Measurements from ENCODE around the gene IRF2. TPM values are rescaled to one million over a fixed set of nuclear protein-coding genes. Genes with fewer than 3 reads are reported as not detected.

IRF2 gene
- total and polyA plus RNA-seq, 4 experiments from 2014 or later = 66.7 to 87.2 (median 71.5) TPM

DNA sequence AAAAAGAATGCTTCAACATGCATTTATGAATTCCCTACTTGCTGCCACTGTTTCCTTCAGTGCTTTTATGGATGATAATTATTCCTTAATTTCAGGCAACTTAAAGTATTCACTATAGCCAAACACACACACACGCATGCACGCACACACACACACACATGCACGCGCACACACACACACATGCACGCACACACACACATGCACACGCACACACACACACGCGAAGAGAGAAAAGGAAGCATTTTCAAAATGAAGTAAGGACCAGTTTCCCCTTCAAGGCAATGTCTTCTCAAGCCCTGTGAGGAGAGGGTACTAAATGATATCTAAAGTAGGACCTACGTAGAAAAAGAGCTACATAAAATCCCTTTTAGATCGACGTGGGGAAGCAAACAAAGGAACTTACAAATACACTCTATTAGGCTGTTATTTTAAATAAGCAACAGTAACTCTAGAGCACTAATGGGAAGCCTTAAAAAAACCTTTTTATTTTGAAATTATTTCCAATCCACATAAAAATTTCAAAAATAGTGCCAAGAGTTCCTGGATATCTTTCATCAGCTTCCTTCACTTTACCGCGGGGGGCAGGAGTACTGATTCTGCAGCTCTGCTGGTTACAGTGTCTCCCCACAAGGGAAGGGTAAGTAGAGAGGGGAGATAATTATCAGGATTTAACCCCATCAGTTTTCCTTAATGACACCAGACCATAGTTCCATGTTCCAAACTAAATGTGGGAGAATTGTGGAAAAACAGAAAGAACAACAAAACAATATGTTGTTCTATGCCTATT is 13.7 kb downstream of the IRF2 start:
- ChIA-PET POLR2A (ENCODE audit: partially characterized antibody) (no interaction called here), CTCF (ENCODE audit: partially characterized antibody) (interaction anchor here (1.3 kb wide), 1 partner anchor 195 kb away, joined by 3 read pairs; no protein-coding TSS in a partner anchor)
- peaks cover 63 to 91% (median 78%) of the 10 kb centered on the region in 4 donors for H3K4me1 Mint-ChIP-seq
- no peak for DNase-seq
- no peaks in the 10 kb centered on the region for H3K9me3 ChIP-seq (ENCODE audit: control insufficient read depth in 1 of 2, low read length in 2 of 2)
- peaks cover 9% of the 10 kb centered on the region for H3K36me3 ChIP-seq (ENCODE audit: insufficient read depth, low read length)
- H3K27me3 Mint-ChIP-seq = no peaks in the 10 kb centered on the region
- H3K9me3 Mint-ChIP-seq = no peaks in the 10 kb centered on the region
- peak overlapping the region; percentile 25 to 86 (median 81) for H3K27ac Mint-ChIP-seq
- no peak overlapping the region for H3K27ac ChIP-seq (ENCODE audit: low read depth, low read length)
- H3K27me3 ChIP-seq (ENCODE audit: insufficient read depth, low read length) = no peaks in the 10 kb centered on the region
- H3K4me1 ChIP-seq (ENCODE audit: insufficient read depth, low read length) = peaks cover 69% of the 10 kb centered on the region
- peak overlapping the region in 4 of 8 donors; percentile 48 to 66 (median 59) for H3K4me3 Mint-ChIP-seq
- H3K36me3 Mint-ChIP-seq = peaks cover 5 to 37% of the 10 kb centered on the region in 2 donors
- H3K4me3 ChIP-seq (ENCODE audit: low read length in 2 of 2) = no peak overlapping the region
- intact Hi-C loops (cut with micrococcal nuclease) = no loop called here

DNA sequence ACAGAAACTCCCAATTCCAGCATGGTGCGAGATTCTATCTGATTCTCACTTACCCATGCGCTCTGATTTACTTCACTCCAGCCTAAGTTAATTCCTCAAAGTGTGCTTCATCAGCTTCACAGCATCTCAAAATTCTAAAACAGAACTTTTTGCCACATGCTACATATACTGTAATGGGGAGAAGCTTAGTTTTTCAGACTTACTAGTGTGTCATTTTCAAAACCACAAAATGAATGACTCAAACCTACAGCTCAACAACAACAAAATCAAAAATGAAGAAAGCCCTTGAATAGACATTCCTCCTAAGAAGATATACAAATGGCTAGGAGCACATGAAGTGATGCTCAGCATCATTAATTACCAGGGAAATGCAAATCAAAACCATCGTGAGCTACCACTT is 14.9 kb downstream of the IRF2 start:
- peaks cover 5 to 35% of the 10 kb centered on the region in 2 donors for H3K36me3 Mint-ChIP-seq

DNA sequence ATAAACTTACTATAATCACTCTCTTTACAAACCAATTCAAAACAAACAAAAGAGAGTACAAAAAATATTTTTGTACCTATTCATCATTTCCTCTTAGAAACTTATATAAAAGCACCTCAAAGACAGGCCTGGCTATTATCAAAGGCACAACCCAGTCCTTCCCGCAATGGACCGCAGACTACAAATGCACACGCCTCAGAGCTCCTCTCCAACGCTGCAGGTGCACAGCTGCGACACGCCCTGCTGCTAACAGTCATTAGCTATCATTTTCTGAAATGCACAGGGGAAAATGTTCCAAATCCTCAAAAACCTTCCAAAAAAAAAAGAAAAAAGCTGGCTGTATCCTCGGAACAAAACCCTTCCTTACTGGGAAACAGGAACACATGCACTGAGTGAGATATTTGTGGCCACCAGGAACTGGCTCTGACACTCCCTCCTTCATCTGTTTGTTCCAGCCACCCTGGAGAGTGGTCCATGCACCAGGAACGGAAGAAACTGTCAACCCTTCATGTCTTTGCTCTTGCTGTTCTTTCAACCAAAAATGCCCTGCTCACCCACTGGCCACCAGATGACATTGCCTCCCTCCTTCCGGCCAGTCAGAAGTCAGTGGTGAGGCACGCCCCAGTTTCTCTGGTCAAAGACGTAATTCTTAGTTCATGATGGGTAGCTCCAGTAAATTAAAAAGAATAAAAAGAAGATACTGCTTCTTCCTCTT is 16.7 kb downstream of the IRF2 start:
- no peak overlapping the region for H3K4me3 ChIP-seq (ENCODE audit: low read length in 2 of 2)
- H3K4me1 Mint-ChIP-seq = peaks cover 63 to 93% (median 79%) of the 10 kb centered on the region in 4 donors
- H3K27me3 Mint-ChIP-seq = no peaks in the 10 kb centered on the region
- H3K27ac Mint-ChIP-seq = peak overlapping the region in 6 of 7 donors; percentile 0 to 65 (median 42)
- H3K9me3 Mint-ChIP-seq = no peaks in the 10 kb centered on the region
- no peaks in the 10 kb centered on the region for H3K27me3 ChIP-seq (ENCODE audit: insufficient read depth, low read length)
- H3K9me3 ChIP-seq (ENCODE audit: control insufficient read depth in 1 of 2, low read length in 2 of 2) = no peaks in the 10 kb centered on the region
- peaks cover 5 to 31% of the 10 kb centered on the region in 2 donors for H3K36me3 Mint-ChIP-seq
- no peak for DNase-seq
- POLR2A ChIA-PET (ENCODE audit: partially characterized antibody) = no interaction called here
- no peak overlapping the region for H3K4me3 Mint-ChIP-seq
- intact Hi-C loops (cut with micrococcal nuclease) = no loop called here
- H3K36me3 ChIP-seq (ENCODE audit: insufficient read depth, low read length) = peaks cover 3% of the 10 kb centered on the region
- H3K27ac ChIP-seq (ENCODE audit: low read depth, low read length) = no peak overlapping the region
- H3K4me1 ChIP-seq (ENCODE audit: insufficient read depth, low read length) = peaks cover 74% of the 10 kb centered on the region
- CTCF ChIA-PET (ENCODE audit: partially characterized antibody) = interaction anchor here (1.3 kb wide), 1 partner anchor 77 kb away, joined by 4 read pairs; no protein-coding TSS in a partner anchor

More for the DNA sequence above, 14.9 kb downstream of the IRF2 start:
- H3K4me3 Mint-ChIP-seq = peak overlapping the region in 3 of 8 donors; percentile 11 to 66 (median 59)
- Histone ChIP-seq H3K36me3 (ENCODE audit: insufficient read depth, low read length) (peaks cover 3% of the 10 kb centered on the region), H3K4me3 (ENCODE audit: low read length in 2 of 2) (no peak overlapping the region), H3K27me3 (ENCODE audit: insufficient read depth, low read length) (no peaks in the 10 kb centered on the region), H3K27ac (ENCODE audit: low read depth, low read length) (no peak overlapping the region), H3K4me1 (ENCODE audit: insufficient read depth, low read length) (peaks cover 66% of the 10 kb centered on the region), H3K9me3 (ENCODE audit: control insufficient read depth in 1 of 2, low read length in 2 of 2) (no peaks in the 10 kb centered on the region)
- H3K27ac Mint-ChIP-seq = peak overlapping the region; percentile 24 to 86 (median 60)
- no peaks in the 10 kb centered on the region for H3K9me3 Mint-ChIP-seq
- intact Hi-C loops (cut with micrococcal nuclease) = no loop called here
- DNase-seq = no peak
- CTCF ChIA-PET (ENCODE audit: partially characterized antibody) = interaction anchor here (0.8 to 1.3 kb wide), 3 partner anchors 191 to 195 kb away, joined by 3 read pairs; no protein-coding TSS in a partner anchor
- peaks cover 66 to 93% (median 80%) of the 10 kb centered on the region in 4 donors for H3K4me1 Mint-ChIP-seq
- POLR2A ChIA-PET (ENCODE audit: partially characterized antibody) = interaction anchor here (0.7 to 1.2 kb wide), 4 partner anchors 13 to 76 kb away, joined by 3 to 7 read pairs (median 4); partner anchors contain the start of gene IRF2
- H3K27me3 Mint-ChIP-seq = no peaks in the 10 kb centered on the region

DNA sequence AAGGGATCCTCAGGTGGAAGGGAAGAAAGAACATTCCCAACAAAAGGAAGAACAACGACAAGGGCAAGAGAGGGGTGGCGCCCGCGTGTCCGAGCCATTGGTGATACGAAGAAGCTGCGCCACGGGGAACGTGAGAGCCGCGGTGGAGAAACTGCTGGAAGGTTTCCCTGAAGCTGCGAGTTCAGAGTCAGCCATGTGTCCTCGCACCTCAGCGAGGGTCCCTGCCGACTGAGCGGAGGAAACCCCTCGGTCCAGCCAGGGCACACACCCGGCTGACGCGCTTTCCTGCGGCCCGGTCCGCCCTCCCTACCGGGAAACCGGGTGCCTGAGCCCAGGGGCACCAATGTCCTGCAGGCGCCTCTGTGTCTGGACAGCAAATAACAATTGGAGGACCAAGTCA is 18.0 kb downstream of the IRF2 start:
- no peak for DNase-seq
- Mint-ChIP-seq H3K4me3 (no peak overlapping the region), H3K4me1 (peaks cover 59 to 94% (median 75%) of the 10 kb centered on the region in 4 donors), H3K27me3 (no peaks in the 10 kb centered on the region), H3K36me3 (peaks cover 5 to 36% of the 10 kb centered on the region in 2 donors), H3K9me3 (no peaks in the 10 kb centered on the region), H3K27ac (peak overlapping the region in 5 of 7 donors; percentile 19 to 77 (median 52))
- ChIA-PET CTCF (ENCODE audit: partially characterized antibody) (no interaction called here), POLR2A (ENCODE audit: partially characterized antibody) (no interaction called here)
- Histone ChIP-seq H3K9me3 (ENCODE audit: control insufficient read depth in 1 of 2, low read length in 2 of 2) (no peaks in the 10 kb centered on the region), H3K36me3 (ENCODE audit: insufficient read depth, low read length) (peaks cover 3% of the 10 kb centered on the region), H3K27me3 (ENCODE audit: insufficient read depth, low read length) (no peaks in the 10 kb centered on the region), H3K4me3 (ENCODE audit: low read length in 2 of 2) (no peak overlapping the region), H3K27ac (ENCODE audit: low read depth, low read length) (no peak overlapping the region), H3K4me1 (ENCODE audit: insufficient read depth, low read length) (peaks cover 79% of the 10 kb centered on the region)
- intact Hi-C loops (cut with micrococcal nuclease) = no loop called here

DNA sequence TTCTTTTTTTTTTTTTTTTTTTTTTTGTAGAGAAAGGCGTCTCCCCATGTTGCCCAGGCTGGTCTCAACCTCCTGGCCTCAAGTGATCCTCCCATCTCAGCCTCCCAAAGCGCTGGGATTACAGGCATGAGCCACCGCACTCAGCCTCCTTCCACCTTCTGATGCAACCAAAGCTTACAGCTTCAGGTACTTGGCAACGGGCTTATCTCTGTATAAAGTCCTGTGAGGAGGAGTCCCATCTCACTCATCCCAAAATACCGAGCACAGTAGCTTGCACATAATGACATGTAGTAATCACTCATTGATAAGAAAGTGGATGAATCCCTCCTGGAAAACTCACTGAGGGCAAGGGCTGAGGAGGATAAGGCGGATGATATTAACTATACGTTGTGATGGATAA is 19.1 kb downstream of the IRF2 start:
- Histone ChIP-seq H3K27ac (ENCODE audit: low read depth, low read length) (no peak overlapping the region), H3K4me3 (ENCODE audit: low read length in 2 of 2) (no peak overlapping the region), H3K36me3 (ENCODE audit: insufficient read depth, low read length) (peaks cover 3% of the 10 kb centered on the region), H3K9me3 (ENCODE audit: control insufficient read depth in 1 of 2, low read length in 2 of 2) (no peaks in the 10 kb centered on the region), H3K27me3 (ENCODE audit: insufficient read depth, low read length) (no peaks in the 10 kb centered on the region), H3K4me1 (ENCODE audit: insufficient read depth, low read length) (peaks cover 75% of the 10 kb centered on the region)
- intact Hi-C loops (cut with micrococcal nuclease) = no loop called here
- peaks cover 5 to 39% of the 10 kb centered on the region in 2 donors for H3K36me3 Mint-ChIP-seq
- POLR2A ChIA-PET (ENCODE audit: partially characterized antibody) = no interaction called here
- H3K9me3 Mint-ChIP-seq = no peaks in the 10 kb centered on the region
- H3K4me1 Mint-ChIP-seq = peaks cover 57 to 91% (median 71%) of the 10 kb centered on the region in 4 donors
- CTCF ChIA-PET (ENCODE audit: partially characterized antibody) = no interaction called here
- DNase-seq = no peak
- no peaks in the 10 kb centered on the region for H3K27me3 Mint-ChIP-seq
- no peak overlapping the region for H3K4me3 Mint-ChIP-seq
- peak overlapping the region in 4 of 7 donors; percentile 17 to 69 (median 40) for H3K27ac Mint-ChIP-seq

DNA sequence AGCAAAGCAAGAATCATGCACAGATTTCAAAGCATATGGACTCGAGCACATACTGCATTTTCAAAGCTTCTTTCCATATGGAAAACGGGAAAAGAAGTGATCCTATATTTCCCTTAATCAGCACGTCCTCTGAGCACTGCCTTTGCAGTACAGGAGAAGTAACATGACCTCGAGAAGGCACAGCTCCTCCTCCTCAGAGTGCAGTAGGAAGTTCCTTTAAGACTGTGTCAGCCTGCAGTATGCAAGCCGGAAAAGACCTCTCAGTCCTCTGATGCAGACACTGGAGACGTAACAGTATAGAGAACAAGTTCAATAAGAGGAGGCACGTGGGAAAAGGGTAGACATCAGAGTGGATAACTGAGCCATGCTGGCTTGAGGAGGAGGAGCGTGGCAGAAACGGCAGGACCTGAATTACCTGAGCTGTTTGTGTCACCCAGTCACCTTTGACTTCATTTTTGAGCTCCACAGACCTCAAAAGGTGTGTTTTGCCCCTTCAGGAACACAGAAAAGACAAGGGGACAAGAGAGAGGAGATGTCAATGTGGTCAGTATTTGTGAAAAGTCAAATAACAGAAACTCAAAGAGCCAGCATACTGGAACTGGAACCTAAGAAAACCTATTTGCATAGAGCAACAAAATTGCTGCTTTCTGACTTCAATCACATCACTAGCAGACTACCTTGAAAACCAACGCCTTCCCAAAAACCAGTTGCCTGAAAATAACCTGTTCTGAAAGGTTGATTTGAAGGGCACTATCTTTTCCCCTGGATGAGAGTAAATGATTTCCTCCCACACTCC is 20.8 kb downstream of the IRF2 start:
- H3K9me3 Mint-ChIP-seq = no peaks in the 10 kb centered on the region
- peaks cover 12 to 40% of the 10 kb centered on the region in 2 donors for H3K36me3 Mint-ChIP-seq
- intact Hi-C loops (cut with micrococcal nuclease) = loop anchor here (1.0 to 2.0 kb wide), 3 partner anchors 21 to 143 kb away; partner anchors contain the start of gene IRF2
- no peak overlapping the region for H3K4me3 ChIP-seq (ENCODE audit: low read length in 2 of 2)
- H3K4me1 ChIP-seq (ENCODE audit: insufficient read depth, low read length) = peaks cover 74% of the 10 kb centered on the region
- no peaks in the 10 kb centered on the region for H3K27me3 ChIP-seq (ENCODE audit: insufficient read depth, low read length)
- ChIA-PET POLR2A (ENCODE audit: partially characterized antibody) (interaction anchor here (0.8 to 1.8 kb wide), 7 partner anchors 19 to 189 kb away, joined by 3 to 19 read pairs (median 4); partner anchors contain the start of gene IRF2), CTCF (ENCODE audit: partially characterized antibody) (interaction anchor here (1.4 kb wide), 1 partner anchor 26 kb away, joined by 3 read pairs; no protein-coding TSS in a partner anchor)
- H3K4me1 Mint-ChIP-seq = peaks cover 56 to 90% (median 72%) of the 10 kb centered on the region in 4 donors
- DNase-seq = peak; percentile 42 to 82 (median 56)
- no peaks in the 10 kb centered on the region for H3K9me3 ChIP-seq (ENCODE audit: control insufficient read depth in 1 of 2, low read length in 2 of 2)
- H3K4me3 Mint-ChIP-seq = peak overlapping the region in 7 of 8 donors; percentile 42 to 84 (median 71)
- H3K36me3 ChIP-seq (ENCODE audit: insufficient read depth, low read length) = peaks cover 3% of the 10 kb centered on the region
- H3K27ac ChIP-seq (ENCODE audit: low read depth, low read length) = peak overlapping the region; percentile 44
- H3K27ac Mint-ChIP-seq = peak overlapping the region; percentile 79 to 96 (median 88)
- H3K27me3 Mint-ChIP-seq = no peaks in the 10 kb centered on the region
